H9 (cell line): ENCODE measurements around the gene SH3RF2. TPM values are rescaled to one million over a fixed set of nuclear protein-coding genes. Genes with fewer than 3 reads are reported as not detected.

Experiments used
- DNase-seq: peaks from one replicate; pipeline ENCODE4 v3.0.0-alpha.2; 2017
- H2AFZ ChIP-seq: one replicate; pipeline ENCODE4 v1.6.1; 2013; ENCODE audit warnings: mild to moderate bottlenecking, low read length, control low read depth, moderate library complexity
- H2AK5ac ChIP-seq: 2 replicates; pipeline ENCODE4 v1.6.1; 2013; ENCODE audit warnings: low read length, control low read depth, mixed read lengths; ENCODE audit not compliant: insufficient read length
- H2BK120ac ChIP-seq: one replicate; pipeline ENCODE4 v1.6.1; 2013; ENCODE audit warnings: low read depth, mild to moderate bottlenecking, low read length, control low read depth, inconsistent platforms; ENCODE audit not compliant: poor library complexity, severe bottlenecking
- H2BK12ac ChIP-seq: 2 replicates; pipeline ENCODE4 v1.6.1; 2013; ENCODE audit warnings: low read length, control low read depth, mixed read lengths, low read depth; ENCODE audit not compliant: insufficient read length
- H2BK15ac ChIP-seq: 2 replicates; pipeline ENCODE4 v1.6.1; 2013; ENCODE audit warnings: low read depth, low read length, control low read depth
- H2BK20ac ChIP-seq: one replicate; pipeline ENCODE4 v1.6.1; 2013; ENCODE audit warnings: low read depth, mild to moderate bottlenecking, low read length, control low read depth, inconsistent platforms; ENCODE audit not compliant: poor library complexity, severe bottlenecking
- H2BK5ac ChIP-seq: 2 replicates; pipeline ENCODE4 v1.6.1; 2013; ENCODE audit warnings: low read length, control low read depth, mixed read lengths; ENCODE audit not compliant: insufficient read length
- H3K14ac ChIP-seq: 2 replicates; pipeline ENCODE4 v1.6.1; 2013; ENCODE audit warnings: low read length, control low read depth; ENCODE audit not compliant: insufficient read depth
- H3K18ac ChIP-seq: 2 replicates; pipeline ENCODE4 v1.6.1; 2013; ENCODE audit warnings: low read depth, mild to moderate bottlenecking, mixed read lengths, low read length, control low read depth; ENCODE audit not compliant: insufficient read length
- H3K23ac ChIP-seq: 2 replicates; pipeline ENCODE4 v1.6.1; 2013; ENCODE audit warnings: low read length, control low read depth, mixed read lengths, low read depth; ENCODE audit not compliant: insufficient read length
- H3K23me2 ChIP-seq: 2 replicates; pipeline ENCODE4 v1.6.1; 2013; ENCODE audit warnings: low read depth, mild to moderate bottlenecking, mixed read lengths, low read length, control low read depth; ENCODE audit not compliant: insufficient read length, poor library complexity, severe bottlenecking
- H3K27ac ChIP-seq: 2 replicates; pipeline ENCODE4 v1.5.1; 2013; ENCODE audit warnings: low read length, control low read depth, mixed read lengths, low read depth; ENCODE audit not compliant: insufficient read length
- H3K27me3 ChIP-seq: 2 replicates; pipeline ENCODE4 v1.6.1; 2013; ENCODE audit warnings: low read length, control low read depth, inconsistent platforms; ENCODE audit not compliant: insufficient read depth
- H3K4ac ChIP-seq: 2 replicates; pipeline ENCODE4 v1.6.1; 2013; ENCODE audit warnings: low read depth, mild to moderate bottlenecking, control low read depth, inconsistent platforms, low read length, moderate library complexity
- H3K4me1 ChIP-seq: 2 replicates; pipeline ENCODE4 v1.6.1; 2013; ENCODE audit warnings: low read length, control low read depth, inconsistent platforms; ENCODE audit not compliant: insufficient read depth
- H3K4me2 ChIP-seq: 2 replicates; pipeline ENCODE4 v1.6.1; 2013; ENCODE audit warnings: low read length, control low read depth, mixed read lengths; ENCODE audit not compliant: insufficient read length, insufficient read depth
- H3K56ac ChIP-seq: 2 replicates; pipeline ENCODE4 v1.6.1; 2013; ENCODE audit warnings: low read depth, mild to moderate bottlenecking, mixed read lengths, low read length, control low read depth; ENCODE audit not compliant: insufficient read length
- H3K79me1 ChIP-seq: 2 replicates; pipeline ENCODE4 v1.6.1; 2013; ENCODE audit warnings: low read depth, mild to moderate bottlenecking, moderate library complexity, low read length, control low read depth, inconsistent platforms; ENCODE audit not compliant: insufficient read depth, poor library complexity, severe bottlenecking
- H3K79me2 ChIP-seq: 2 replicates; pipeline ENCODE4 v1.6.1; 2013; ENCODE audit warnings: low read length, control low read depth, inconsistent platforms; ENCODE audit not compliant: insufficient read depth
- H3K9ac ChIP-seq: 2 replicates; pipeline ENCODE4 v1.6.1; 2013; ENCODE audit warnings: low read length, control low read depth, mixed read lengths; ENCODE audit not compliant: insufficient read length; ENCODE audit errors: extremely low read depth
- H3K9me3 ChIP-seq: one replicate; pipeline ENCODE4 v1.6.1; 2013; ENCODE audit warnings: low read depth, low read length, inconsistent platforms; ENCODE audit not compliant: control insufficient read depth
- H3T11ph ChIP-seq: one replicate; pipeline ENCODE4 v1.6.1; 2013; ENCODE audit warnings: mild to moderate bottlenecking, low read length, control low read depth, inconsistent platforms
- H4K20me1 ChIP-seq: one replicate; pipeline ENCODE4 v1.6.1; 2013; ENCODE audit not compliant: control insufficient read depth, insufficient read length, insufficient read depth
- H4K5ac ChIP-seq: 2 replicates; pipeline ENCODE4 v1.6.1; 2013; ENCODE audit warnings: low read depth, mild to moderate bottlenecking, mixed read lengths, low read length, control low read depth; ENCODE audit not compliant: insufficient read length
- H4K8ac ChIP-seq: replicated peaks from 2 replicates; pipeline ENCODE4 v1.6.1; 2013; ENCODE audit warnings: low read length, control low read depth, mixed read lengths, low read depth; ENCODE audit not compliant: insufficient read length
- H4K91ac ChIP-seq: 2 replicates; pipeline ENCODE4 v1.6.1; 2013; ENCODE audit warnings: low read depth, mild to moderate bottlenecking, moderate library complexity, mixed read lengths, low read length, control low read depth; ENCODE audit not compliant: insufficient read length
- H3K27ac Mint-ChIP-seq, 3 experiments: 2 replicates in 2 of 3; 3 replicates in 1 of 3; pipeline ENCODE4 v1.8.0; 2020 to 2021; ENCODE audit warnings: mixed read lengths in 3 of 3, mild to moderate bottlenecking in 1 of 3, moderate library complexity in 1 of 3
- H3K27me3 Mint-ChIP-seq: 2 replicates; pipeline ENCODE4 v1.8.0; 2021; ENCODE audit warnings: low read depth, mild to moderate bottlenecking, moderate library complexity, mixed read lengths
- H3K36me3 Mint-ChIP-seq, 3 experiments: 2 replicates in 2 of 3; 3 replicates in 1 of 3; pipeline ENCODE4 v1.8.0; 2020 to 2021; ENCODE audit warnings: low read depth in 3 of 3, mixed read lengths in 3 of 3; ENCODE audit not compliant: insufficient read depth in 1 of 3
- H3K4me1 Mint-ChIP-seq, 2 experiments: 2 replicates each; pipeline ENCODE4 v1.8.0; 2020; ENCODE audit warnings: mixed read lengths in 2 of 2
- H3K4me3 Mint-ChIP-seq, 2 experiments: 2 replicates in 1 of 2; 3 replicates in 1 of 2; pipeline ENCODE4 v1.8.0; 2020 to 2021; ENCODE audit warnings: mild to moderate bottlenecking in 2 of 2, mixed read lengths in 2 of 2, moderate library complexity in 1 of 2
- H3K9me3 Mint-ChIP-seq, 2 experiments: 2 replicates in 1 of 2; 3 replicates in 1 of 2; pipeline ENCODE4 v1.8.0; 2020; ENCODE audit warnings: mild to moderate bottlenecking in 2 of 2, mixed read lengths in 2 of 2, moderate library complexity in 1 of 2
- CTCF ChIP-seq: fragments of 200-600 bp; sonication (generic); conservative IDR thresholded peaks from 3 replicates; pipeline ENCODE4 v1.8.0; 2021; ENCODE audit warnings: antibody characterized with exemption, mild to moderate bottlenecking
- WGBS: extraction: QIAGEN DNeasy Blood & Tissue Kit; methylation state at CpG from one replicate; pipeline ENCODE4 v1.1.7; 2013; ENCODE audit warnings: missing lambda C conversion rate, low lambda C conversion rate, mixed read lengths; ENCODE audit not compliant: insufficient read length; ENCODE audit errors: extremely low coverage; 5-methylcytosine and 5-hydroxymethylcytosine counted together
- total RNA-seq: library from RNA; stranded (reverse); gene quantifications from 2 replicates; pipeline ENCODE4 v1.2.1, GENCODE V29; 2021

SH3RF2 gene
- total RNA-seq, 1 experiment from 2014 or later: 0.66 TPM

- Histone ChIP-seq H2AK5ac (no peak overlapping the region), H2BK12ac (no peak overlapping the region), H3K4ac (no peak overlapping the region), H3K9ac (no peak overlapping the region), H3K23ac (no peak overlapping the region), H2BK20ac (no peak overlapping the region), H4K8ac (no peak overlapping the region), H3K4me2 (no peak overlapping the region), H2BK5ac (no peak overlapping the region), H3K18ac (no peak overlapping the region), H3K27me3 (no peaks in the 10 kb centered on the region), H3T11ph (no peak overlapping the region), H3K56ac (no peak overlapping the region), H2BK120ac (no peak overlapping the region), H3K14ac (no peak overlapping the region), H4K20me1 (no peaks in the 10 kb centered on the region), H3K9me3 (no peaks in the 10 kb centered on the region), H3K4me1 (peaks cover 2% of the 10 kb centered on the region; the same call in 1 of the 2 replicates), H4K91ac (no peak overlapping the region), H2BK15ac (no peak overlapping the region), H4K5ac (no peak overlapping the region), H3K79me1 (no peaks in the 10 kb centered on the region), H3K23me2 (no peaks in the 10 kb centered on the region), H3K27ac (no peak overlapping the region), H2AFZ (no peak overlapping the region), H3K79me2 (no peaks in the 10 kb centered on the region)
- Mint-ChIP-seq H3K36me3 (no peaks in the 10 kb centered on the region), H3K4me3 (no peak overlapping the region), H3K4me1 (peaks cover 9 to 11% of the 10 kb centered on the region in 2 experiments), H3K9me3 (no peaks in the 10 kb centered on the region), H3K27ac (no peak overlapping the region), H3K27me3 (no peaks in the 10 kb centered on the region)
- no peak for TF ChIP-seq CTCF
- no peak for DNase-seq
- WGBS: no CpG with 5 or more reads among the region's 3 CpGs
Observed at GRCh38 chr5:145944328-145944727, 8.0 kb downstream of the SH3RF2 start.
